Fibroblast of gingiva (primary cell): Measurements from ENCODE around the gene ATP1A4.

Source experiments
- DNase-seq: peaks from one replicate; pipeline ENCODE4 v3.0.0-alpha.2; 2011; ENCODE audit warnings: low read depth

Gene ATP1A4

GRCh38 chr1:160146107-160146506, 5.3 kb upstream of the ATP1A4 start:
- DNase-seq = no peak

DNA sequence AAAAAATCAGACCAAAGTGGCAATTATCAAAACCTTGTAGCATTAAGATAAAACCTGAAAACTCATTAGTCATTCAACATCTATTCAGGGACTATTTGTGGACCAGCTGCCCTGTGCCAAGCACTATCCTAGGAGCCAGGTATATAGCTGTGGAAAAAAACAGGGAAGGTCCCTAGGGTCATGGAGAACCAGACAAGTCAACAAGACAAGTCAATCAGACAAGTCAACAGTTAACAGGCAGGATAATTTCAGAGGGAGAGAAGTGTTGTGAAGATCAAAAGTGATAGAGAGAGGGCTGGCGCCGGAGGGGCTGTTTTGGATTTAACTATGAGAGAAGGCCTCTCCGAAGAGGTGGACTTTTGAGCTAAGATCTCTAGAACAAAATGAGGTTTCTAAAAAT, 3.3 kb upstream of the ATP1A4 start:
- no peak for DNase-seq

GRCh38 chr1:160149233-160149632, 2.2 kb upstream of the ATP1A4 start:
- DNase-seq = no peak

GRCh38 chr1:160149716-160150115, 1.7 kb upstream of the ATP1A4 start:
- peak; percentile 53 for DNase-seq

DNA sequence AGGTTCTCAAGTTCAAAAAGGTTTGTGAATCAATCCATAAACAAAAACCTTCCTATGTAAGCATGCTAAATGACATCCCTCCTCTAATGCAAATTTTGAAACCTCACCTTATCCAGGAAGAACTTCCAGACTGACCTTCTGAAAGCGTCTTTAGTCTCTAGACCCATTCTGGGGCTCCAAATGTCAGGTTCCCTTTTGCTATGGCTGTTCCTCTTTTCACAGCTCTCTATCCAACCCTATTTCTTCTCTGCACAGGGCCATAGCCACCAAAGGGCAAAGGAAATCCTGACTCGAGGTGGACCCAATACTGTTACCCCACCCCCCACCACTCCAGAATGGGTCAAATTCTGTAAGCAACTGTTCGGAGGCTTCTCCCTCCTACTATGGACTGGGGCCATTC, 3.4 kb downstream of the ATP1A4 start:
- DNase-seq = no peak

- DNase-seq = no peak
Measured at GRCh38 chr1:160156361-160156760, 5.0 kb downstream of the ATP1A4 start.

DNA sequence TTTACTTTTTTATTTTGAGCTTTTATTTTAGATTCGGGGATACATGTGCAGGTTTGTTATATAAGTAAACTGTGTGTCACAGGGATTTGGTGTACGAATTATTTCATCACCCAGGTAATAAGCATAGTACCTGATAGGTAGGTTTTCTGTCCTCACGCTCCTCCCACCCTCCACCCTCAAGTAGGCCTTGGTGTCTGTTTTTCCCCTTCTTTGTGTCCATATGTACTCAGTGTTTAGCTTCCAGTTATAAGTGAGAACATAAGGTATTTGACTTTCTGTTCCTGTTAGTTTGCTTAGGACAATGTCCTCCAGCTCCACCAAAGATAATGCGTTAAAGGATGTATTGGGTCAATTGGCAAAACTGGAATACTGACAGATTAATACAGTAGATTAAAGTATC, 5.8 kb downstream of the ATP1A4 start:
- no peak for DNase-seq

DNA sequence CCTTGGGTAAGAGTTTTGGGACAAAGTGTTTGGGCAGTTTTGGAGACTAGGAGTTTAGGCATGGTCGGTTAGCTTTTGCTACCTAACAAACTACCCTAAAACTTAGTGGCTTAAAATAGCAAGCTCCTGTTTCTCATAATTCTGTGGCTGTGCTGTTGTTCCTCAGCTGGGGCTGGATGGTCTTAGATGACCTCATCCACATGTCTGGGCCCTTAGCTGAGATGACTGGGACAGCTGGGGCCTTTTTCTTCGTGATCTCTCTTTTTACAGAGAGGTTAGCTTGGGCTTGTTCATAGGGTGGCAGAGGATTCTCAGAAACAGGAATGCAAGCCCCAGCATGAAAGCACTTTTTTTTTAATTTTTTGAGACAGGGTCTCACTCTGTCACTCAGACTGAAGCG, 6.6 kb downstream of the ATP1A4 start:
- DNase-seq = no peak

DNA sequence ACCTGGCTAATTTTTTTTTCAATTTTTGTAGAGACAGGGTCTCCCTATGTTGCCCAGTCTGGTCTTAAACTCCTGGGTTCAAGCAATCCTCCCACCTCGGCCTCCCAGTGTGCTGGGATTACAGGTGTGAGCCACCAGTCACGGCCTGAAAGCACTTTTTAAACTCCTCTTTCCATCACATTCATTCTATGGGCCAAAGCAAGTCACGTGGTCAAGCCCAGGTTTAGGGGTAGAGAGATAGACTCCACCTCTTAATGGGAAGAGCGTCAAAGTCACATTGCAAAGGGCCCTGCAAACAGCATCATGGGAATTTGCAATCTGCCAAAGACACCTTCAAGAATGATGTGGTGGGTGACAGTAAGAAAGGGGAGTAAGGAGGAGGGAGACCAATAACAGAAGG, 7.1 kb downstream of the ATP1A4 start:
- no peak for DNase-seq

DNA sequence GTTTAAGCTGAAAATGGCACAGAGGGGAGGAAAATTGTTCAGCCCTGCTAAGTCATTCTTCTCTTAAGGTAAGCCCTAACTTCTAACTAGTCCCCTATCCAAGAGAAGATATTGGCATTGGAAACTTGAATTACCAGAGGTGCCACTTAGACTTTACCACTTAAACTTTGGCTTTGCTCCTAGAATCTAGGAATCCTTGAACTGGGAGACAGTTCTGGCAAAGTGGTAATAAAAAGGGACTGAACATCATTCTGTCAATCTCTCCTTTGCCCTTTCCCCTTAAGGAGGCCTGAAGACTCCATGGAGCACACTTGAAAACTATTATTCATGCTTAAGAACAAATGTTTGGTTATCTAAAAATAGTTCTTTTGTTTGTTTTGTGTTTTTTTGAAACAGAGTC, 8.4 kb downstream of the ATP1A4 start:
- no peak for DNase-seq

DNA sequence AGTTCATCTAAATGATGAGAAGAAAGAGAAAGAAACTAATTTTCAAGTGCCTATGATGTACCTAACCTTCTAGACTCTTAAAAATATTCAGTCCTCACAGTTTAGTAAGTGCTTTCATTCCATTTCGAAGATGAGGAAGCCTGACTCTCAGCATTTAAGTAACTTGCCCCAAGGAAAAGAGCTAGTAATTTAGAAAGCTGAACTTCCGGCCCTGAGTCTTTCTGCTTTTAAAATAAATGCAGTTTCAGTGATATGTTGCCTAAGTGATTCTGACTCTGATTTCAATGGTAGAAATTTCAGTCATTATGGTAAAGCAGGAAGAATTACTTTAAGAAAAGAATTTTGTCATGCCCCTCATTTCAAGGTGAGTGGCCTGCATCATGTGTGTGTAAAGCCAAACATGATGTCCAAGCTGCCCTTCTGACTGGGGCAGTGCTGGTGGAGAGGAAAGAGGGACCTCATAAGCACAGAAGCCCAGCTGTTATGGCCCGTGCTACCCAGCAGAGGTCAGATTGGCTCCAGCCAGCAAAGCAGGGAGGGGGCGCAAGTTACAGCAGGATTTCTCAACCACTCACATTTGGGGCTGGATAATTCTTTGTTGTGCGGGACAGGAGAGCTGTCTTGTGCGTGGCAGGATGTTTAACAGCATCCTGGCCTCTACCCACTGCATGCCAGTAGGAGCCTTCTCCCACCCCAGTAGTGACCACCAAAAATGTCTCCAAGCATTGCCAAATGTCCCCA, 10.7 kb downstream of the ATP1A4 start:
- peak; percentile 26 for DNase-seq

GRCh38 chr1:160162931-160163330, 11.5 kb downstream of the ATP1A4 start:
- no peak for DNase-seq

DNA sequence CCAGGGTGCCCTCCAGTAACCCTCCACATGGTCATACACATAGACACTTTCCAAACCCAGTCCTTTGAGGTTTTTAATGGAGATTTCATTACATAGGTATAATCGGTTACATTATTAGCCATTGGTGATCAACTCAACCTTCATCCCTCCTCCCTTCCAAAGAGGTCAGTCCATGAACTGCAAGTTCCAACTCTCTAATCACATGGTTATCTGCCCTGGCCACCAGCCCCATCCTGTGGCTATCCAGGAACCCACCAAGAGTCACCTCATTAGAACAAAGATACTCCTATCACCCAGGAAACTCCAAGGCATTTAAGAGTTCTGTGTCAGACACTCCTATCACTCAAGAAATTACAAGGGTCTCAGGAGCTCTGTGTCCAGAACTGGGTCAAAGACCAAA, 12.2 kb downstream of the ATP1A4 start:
- no peak for DNase-seq

DNA sequence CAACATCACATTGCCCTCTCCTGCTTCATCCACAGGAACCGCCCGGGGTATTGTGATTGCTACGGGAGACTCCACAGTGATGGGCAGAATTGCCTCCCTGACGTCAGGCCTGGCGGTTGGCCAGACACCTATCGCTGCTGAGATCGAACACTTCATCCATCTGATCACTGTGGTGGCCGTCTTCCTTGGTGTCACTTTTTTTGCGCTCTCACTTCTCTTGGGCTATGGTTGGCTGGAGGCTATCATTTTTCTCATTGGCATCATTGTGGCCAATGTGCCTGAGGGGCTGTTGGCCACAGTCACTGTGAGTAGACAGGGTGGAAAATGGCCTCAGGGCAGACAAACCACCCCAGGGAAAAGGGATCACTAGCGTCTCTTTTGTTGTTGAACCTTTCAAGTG, 12.7 kb downstream of the ATP1A4 start:
- DNase-seq = no peak

- no peak for DNase-seq
Measured at GRCh38 chr1:160166166-160166868, 14.9 kb downstream of the ATP1A4 start.

GRCh38 chr1:160167056-160167455, 15.7 kb downstream of the ATP1A4 start:
- DNase-seq = no peak

GRCh38 chr1:160167580-160167979, 16.2 kb downstream of the ATP1A4 start:
- DNase-seq = no peak

DNA sequence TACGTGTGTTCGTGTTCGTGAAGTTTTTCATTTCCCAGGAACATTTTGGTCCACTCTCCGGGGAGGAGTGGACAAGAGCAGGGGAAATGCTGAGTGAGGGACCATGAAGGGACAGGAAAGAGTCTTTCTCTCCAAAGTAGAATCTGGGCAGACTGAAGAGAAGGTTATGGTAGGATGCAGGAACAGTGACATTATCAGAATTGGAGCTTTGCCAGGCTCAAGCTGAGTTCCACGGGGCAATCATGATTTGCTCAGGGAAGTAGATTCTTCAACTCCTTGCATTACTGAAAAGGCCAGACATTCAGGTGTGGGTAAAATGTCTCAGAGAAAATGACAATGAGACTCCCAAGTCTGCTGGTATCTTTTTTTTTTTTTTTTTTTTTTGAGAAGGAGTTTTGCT, 16.6 kb downstream of the ATP1A4 start:
- DNase-seq = no peak

DNA sequence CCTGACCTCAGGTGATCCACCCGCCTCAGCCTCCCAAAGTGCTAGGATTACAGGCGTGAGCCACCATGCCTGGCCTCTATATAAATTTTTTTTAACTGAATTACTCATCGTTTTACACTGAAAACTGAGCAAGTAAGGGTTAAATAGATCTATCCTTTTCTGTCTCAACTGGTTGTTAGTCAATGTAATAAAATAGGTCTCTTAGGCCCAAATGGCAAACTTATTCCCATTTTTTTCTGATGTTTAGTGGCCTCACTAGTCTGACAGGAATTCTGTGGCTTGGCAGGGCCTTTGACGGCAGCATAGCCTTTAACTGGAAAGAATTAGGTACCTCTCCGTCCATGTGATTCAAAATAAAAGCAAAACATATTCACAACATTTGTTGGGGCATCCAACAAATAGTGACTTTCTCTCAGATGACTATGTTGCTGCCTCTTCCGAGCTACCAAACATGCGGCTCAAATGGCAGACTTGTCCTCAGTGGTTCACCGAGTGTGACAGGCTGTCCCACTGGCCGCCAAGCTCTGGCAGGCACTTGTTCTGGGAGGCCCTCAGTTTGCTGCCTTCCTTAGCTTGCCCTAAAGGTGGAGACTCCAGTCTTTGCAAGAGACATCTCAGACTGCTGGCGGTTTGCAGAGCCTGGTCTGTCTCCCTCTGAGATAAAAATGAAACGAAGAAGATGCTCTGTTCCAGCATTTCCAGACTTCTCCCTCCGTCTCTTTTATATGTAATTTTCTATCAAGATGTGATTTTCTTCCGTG, 17.4 kb downstream of the ATP1A4 start:
- peak; percentile 51 for DNase-seq

DNA sequence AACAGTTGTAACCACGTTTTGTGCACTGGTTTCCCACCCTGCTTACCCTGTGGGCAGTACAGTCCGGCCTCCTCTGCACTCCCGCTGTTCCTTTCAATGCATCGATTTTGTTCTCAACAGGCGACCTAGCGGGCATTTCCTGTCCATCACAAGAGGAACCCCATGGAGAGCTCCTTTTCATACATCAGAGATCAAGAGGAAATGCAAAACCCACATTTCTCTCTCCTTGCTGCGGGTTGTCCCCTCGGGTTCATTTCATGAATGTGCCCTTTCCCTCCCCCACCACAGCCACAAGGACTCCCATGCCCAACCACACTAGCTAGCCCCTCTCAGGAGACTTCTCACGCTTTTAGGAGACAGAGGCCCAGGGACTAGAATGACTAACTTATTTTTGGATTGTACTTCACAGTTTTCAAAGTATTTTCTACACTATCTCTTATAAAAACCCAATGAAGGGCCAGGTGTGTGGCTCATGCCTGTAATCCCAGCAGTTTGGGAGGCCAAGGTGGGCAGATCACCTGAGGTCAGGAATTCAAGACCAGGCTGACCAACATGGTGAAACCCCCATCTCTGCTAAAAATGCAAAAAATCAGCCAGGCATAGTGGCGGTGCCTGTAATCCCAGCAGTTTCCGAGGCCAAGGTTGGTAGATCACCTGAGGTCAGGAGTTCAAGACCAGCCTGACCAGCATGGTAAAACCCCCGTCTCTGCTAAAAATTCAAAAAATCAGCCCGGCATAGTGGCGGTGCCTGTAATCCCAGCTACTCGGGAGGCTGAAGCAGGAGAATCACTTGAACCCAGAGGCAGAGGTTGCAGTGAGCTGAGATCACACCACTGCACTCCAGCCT, 18.4 kb downstream of the ATP1A4 start:
- no peak for DNase-seq

DNA sequence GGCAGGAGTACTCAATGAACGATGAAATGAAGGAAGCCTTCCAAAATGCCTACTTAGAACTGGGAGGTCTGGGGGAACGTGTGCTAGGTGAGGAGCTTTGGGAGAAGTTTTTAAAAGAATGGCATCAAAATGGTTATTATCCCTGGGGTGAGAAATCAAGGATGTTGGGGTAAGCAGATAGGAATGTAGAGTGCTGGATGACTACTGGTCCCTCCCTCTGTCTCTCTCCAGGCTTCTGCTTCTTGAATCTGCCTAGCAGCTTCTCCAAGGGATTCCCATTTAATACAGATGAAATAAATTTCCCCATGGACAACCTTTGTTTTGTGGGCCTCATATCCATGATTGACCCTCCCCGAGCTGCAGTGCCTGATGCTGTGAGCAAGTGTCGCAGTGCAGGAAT, 20.0 kb downstream of the ATP1A4 start:
- DNase-seq = no peak

DNA sequence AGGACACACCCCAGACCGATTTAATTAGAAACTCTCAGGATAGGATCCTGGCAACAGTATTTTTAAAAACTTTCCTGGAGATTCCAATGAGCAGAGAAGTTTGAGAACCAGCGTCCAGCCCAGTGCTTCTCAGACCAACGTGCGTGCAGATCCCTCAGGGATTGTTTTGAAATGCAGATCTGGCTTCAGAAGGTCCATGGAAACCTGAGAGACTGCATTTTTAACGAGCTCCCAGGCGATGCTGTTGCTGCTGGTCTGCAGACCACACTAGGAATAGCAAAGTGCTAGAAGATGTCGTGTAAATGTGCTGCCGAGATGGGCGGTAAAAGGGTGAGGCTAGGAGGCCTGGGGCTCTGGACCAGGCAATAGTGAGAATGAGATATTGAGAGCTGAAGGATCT, 20.6 kb downstream of the ATP1A4 start:
- no peak for DNase-seq
